Tibial nerve (tissue), 4 donors: Measurements from ENCODE around the gene NELL1. TPM values are rescaled to one million over a fixed set of nuclear protein-coding genes. Genes with fewer than 3 reads are reported as not detected.

Source experiments
- DNase-seq, 2 donors: peaks; one replicate each; pipeline ENCODE4 v3.0.0-alpha.2; 2019; ENCODE audit warnings: low spot score in 2 of 2
- H3K27ac ChIP-seq, 4 donors: fragments of 200-600 bp; sonication (generic) in 3 of 4; one replicate each; pipeline ENCODE4 v1.5.1; 2017 to 2019; ENCODE audit warnings: mild to moderate bottlenecking in 1 of 4
- H3K27me3 ChIP-seq, 2 donors: fragments of 200-600 bp; sonication (generic) in 1 of 2; one replicate each; pipeline versions ENCODE4 v1.5.1 to v1.6.0; 2017 to 2019
- H3K36me3 ChIP-seq, 3 donors: fragments of 200-600 bp; sonication (generic); one replicate each; pipeline ENCODE4 v1.5.1; 2018 to 2019
- H3K4me1 ChIP-seq, 4 donors: fragments of 200-600 bp; sonication (generic) in 3 of 4; one replicate each; pipeline ENCODE4 v1.5.1; 2017 to 2019
- H3K4me3 ChIP-seq, 4 donors: fragments of 200-600 bp; sonication (generic) in 3 of 4; one replicate each; pipeline ENCODE4 v1.5.1; 2017 to 2019; ENCODE audit warnings: mild to moderate bottlenecking in 1 of 4, moderate library complexity in 1 of 4
- H3K9me3 ChIP-seq, 4 donors: fragments of 200-600 bp; sonication (generic) in 3 of 4; one replicate each; pipeline ENCODE4 v1.5.1; 2017 to 2019
- EP300 ChIP-seq, 2 donors: sonication (generic); formaldehyde crosslinking; IDR thresholded peaks; one replicate each; pipeline ENCODE4 v1.6.1; 2017; ENCODE audit warnings: antibody characterized with exemption in 2 of 2, mild to moderate bottlenecking in 1 of 2
- POLR2A ChIP-seq, 2 donors: fragments of 450-650 bp; IDR thresholded peaks; one replicate each; pipeline ENCODE4 v1.6.1; 2017; ENCODE audit warnings: antibody characterized with exemption in 2 of 2, mild to moderate bottlenecking in 2 of 2, moderate library complexity in 2 of 2
- WGBS, 2 donors: methylation state at CpG; one replicate each; pipeline ENCODE4 v1.1.5; 2018; 5-methylcytosine and 5-hydroxymethylcytosine counted together
- total RNA-seq, 4 donors: library from RNA; depleted of rRNA; stranded (reverse); fragments of >200 nt; gene quantifications; one replicate each; pipeline ENCODE4 v1.1.0, GENCODE V29; 2016
- TF ChIP-seq, protein P1 (sequence below), 5 experiments: fragments of 200-600 bp in 3 of 5; fragments of 450-650 bp in 2 of 5; sonication (generic) in 3 of 5; IDR thresholded peaks; one replicate each; pipeline ENCODE4 v1.5.1; 2016 to 2019; ENCODE audit warnings: antibody characterized with exemption in 5 of 5, mild to moderate bottlenecking in 3 of 5, moderate library complexity in 2 of 5

The NELL1 gene
- total RNA-seq, 4 donors from 2014 or later: not detected

GRCh38 chr11:21180182-21180581 is 510.8 kb downstream of the NELL1 start:
- H3K27ac ChIP-seq: no peak overlapping the region
- no peaks in the 10 kb centered on the region for H3K9me3 ChIP-seq
- no peak for DNase-seq
- no peak for TF ChIP-seq EP300 (IDR thresholded peaks at IDR 0.05)
- H3K27me3 ChIP-seq: no peaks in the 10 kb centered on the region
- H3K36me3 ChIP-seq: no peaks in the 10 kb centered on the region
- WGBS, 2 donors: 69 to 72% methylated on average over 3 of the region's 3 CpGs
- H3K4me1 ChIP-seq: no peaks in the 10 kb centered on the region
- H3K4me3 ChIP-seq: no peak overlapping the region

DNA sequence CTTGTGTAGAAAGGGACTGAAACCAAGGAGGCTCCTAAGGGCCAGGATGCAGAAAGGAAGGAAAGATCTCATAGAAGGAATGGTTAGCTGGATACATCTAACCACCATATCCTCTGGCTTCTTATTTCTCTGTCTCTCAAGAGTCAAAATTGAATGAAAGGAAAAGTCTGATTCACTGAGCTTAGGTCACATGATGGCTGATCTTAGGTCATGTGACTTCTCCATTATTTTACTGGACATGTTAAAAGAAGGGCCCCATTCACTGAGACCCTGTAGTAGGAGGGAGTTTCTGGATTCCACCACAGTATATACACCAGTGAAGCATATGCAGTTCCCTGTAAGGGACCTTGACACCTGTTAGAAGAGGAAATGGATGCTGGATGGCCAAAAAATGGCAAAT is 516.6 kb downstream of the NELL1 start:
- TF ChIP-seq POLR2A (IDR thresholded peaks at IDR 0.05) (no peak), EP300 (IDR thresholded peaks at IDR 0.05) (no peak)
- TF ChIP-seq, protein P1, sequence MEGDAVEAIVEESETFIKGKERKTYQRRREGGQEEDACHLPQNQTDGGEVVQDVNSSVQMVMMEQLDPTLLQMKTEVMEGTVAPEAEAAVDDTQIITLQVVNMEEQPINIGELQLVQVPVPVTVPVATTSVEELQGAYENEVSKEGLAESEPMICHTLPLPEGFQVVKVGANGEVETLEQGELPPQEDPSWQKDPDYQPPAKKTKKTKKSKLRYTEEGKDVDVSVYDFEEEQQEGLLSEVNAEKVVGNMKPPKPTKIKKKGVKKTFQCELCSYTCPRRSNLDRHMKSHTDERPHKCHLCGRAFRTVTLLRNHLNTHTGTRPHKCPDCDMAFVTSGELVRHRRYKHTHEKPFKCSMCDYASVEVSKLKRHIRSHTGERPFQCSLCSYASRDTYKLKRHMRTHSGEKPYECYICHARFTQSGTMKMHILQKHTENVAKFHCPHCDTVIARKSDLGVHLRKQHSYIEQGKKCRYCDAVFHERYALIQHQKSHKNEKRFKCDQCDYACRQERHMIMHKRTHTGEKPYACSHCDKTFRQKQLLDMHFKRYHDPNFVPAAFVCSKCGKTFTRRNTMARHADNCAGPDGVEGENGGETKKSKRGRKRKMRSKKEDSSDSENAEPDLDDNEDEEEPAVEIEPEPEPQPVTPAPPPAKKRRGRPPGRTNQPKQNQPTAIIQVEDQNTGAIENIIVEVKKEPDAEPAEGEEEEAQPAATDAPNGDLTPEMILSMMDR (IDR thresholded peaks at IDR 0.05): no peak

GRCh38 chr11:21190181-21190580 is 520.8 kb downstream of the NELL1 start:
- no peak for DNase-seq
- H3K9me3 ChIP-seq: no peaks in the 10 kb centered on the region
- TF ChIP-seq, protein P1 (IDR thresholded peaks at IDR 0.05): no peak
- TF ChIP-seq EP300 (IDR thresholded peaks at IDR 0.05) (no peak), POLR2A (IDR thresholded peaks at IDR 0.05) (no peak)
- H3K36me3 ChIP-seq: no peaks in the 10 kb centered on the region
- H3K4me3 ChIP-seq: no peak overlapping the region
- 88 to 95% methylated on average over 3 of the region's 3 CpGs for WGBS, 2 donors
- H3K27me3 ChIP-seq: no peaks in the 10 kb centered on the region
- no peaks in the 10 kb centered on the region for H3K4me1 ChIP-seq
- no peak overlapping the region for H3K27ac ChIP-seq

More for the DNA sequence above, 516.6 kb downstream of the NELL1 start:
- H3K4me1 ChIP-seq: no peaks in the 10 kb centered on the region
- no peak overlapping the region for H3K4me3 ChIP-seq
- no peaks in the 10 kb centered on the region for H3K27me3 ChIP-seq
- no peaks in the 10 kb centered on the region for H3K9me3 ChIP-seq
- H3K27ac ChIP-seq: no peak overlapping the region
- DNase-seq: no peak
- H3K36me3 ChIP-seq: no peaks in the 10 kb centered on the region

- no peaks in the 10 kb centered on the region for H3K36me3 ChIP-seq
- no peak overlapping the region for H3K27ac ChIP-seq
- H3K4me1 ChIP-seq: no peaks in the 10 kb centered on the region
- no peaks in the 10 kb centered on the region for H3K27me3 ChIP-seq
- no peak overlapping the region for H3K4me3 ChIP-seq
- no peak for TF ChIP-seq EP300 (IDR thresholded peaks at IDR 0.05)
- TF ChIP-seq, protein P1 (IDR thresholded peaks at IDR 0.05): no peak
- no peak for TF ChIP-seq POLR2A (IDR thresholded peaks at IDR 0.05)
- peaks cover 0 to 2% (median 0%) of the 10 kb centered on the region in 4 donors for H3K9me3 ChIP-seq
- no peak for DNase-seq
- WGBS, 2 donors: 40 to 53% methylated on average over 2 of the region's 2 CpGs
Measured at GRCh38 chr11:21195995-21196394, 526.6 kb downstream of the NELL1 start.

- DNase-seq: no peak
- no peak overlapping the region for H3K4me3 ChIP-seq
- 68 to 79% methylated on average over 3 of the region's 3 CpGs for WGBS, 2 donors
Measured at GRCh38 chr11:21198498-21198897, 529.1 kb downstream of the NELL1 start.

More at GRCh38 chr11:21198498-21198897, 529.1 kb downstream of the NELL1 start:
- Histone ChIP-seq H3K27ac (no peak overlapping the region), H3K36me3 (no peaks in the 10 kb centered on the region), H3K9me3 (peaks cover 0 to 11% (median 0%) of the 10 kb centered on the region in 4 donors), H3K27me3 (no peaks in the 10 kb centered on the region), H3K4me1 (no peaks in the 10 kb centered on the region)
- TF ChIP-seq EP300 (IDR thresholded peaks at IDR 0.05) (no peak), POLR2A (IDR thresholded peaks at IDR 0.05) (no peak)
- TF ChIP-seq, protein P1 (IDR thresholded peaks at IDR 0.05): no peak
